ENCODE data around the gene PCDHGB4.

DNA sequence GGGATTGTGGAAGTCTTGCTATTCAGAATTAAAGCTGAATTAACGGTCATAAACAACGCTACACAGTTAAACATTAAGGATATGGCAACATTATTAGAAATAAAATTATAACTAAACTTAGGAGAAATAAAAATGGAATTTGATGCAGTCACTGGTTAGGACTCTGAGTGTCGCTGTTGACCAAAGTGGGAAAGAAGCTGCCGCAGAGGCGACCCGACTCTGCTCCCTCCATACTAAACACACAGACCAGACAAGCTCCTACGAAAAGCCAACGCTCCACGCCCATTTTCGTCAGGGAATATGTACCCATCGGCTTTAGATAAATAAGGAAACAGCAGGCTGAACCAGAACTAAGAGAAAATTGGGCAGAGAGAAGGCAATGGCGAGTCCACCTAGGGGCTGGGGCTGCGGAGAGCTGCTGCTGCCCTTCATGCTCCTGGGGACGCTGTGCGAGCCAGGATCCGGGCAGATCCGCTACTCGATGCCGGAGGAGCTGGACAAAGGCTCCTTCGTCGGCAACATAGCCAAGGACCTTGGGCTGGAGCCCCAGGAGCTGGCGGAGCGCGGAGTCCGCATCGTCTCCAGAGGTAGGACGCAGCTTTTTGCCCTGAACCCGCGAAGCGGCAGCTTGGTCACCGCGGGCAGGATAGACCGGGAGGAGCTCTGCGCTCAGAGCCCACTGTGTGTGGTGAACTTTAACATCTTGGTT lies 23.4 kb upstream of the PCDHGB4 start, which contains the start of gene PCDHGA5:
- TF ChIP-seq, protein P1, sequence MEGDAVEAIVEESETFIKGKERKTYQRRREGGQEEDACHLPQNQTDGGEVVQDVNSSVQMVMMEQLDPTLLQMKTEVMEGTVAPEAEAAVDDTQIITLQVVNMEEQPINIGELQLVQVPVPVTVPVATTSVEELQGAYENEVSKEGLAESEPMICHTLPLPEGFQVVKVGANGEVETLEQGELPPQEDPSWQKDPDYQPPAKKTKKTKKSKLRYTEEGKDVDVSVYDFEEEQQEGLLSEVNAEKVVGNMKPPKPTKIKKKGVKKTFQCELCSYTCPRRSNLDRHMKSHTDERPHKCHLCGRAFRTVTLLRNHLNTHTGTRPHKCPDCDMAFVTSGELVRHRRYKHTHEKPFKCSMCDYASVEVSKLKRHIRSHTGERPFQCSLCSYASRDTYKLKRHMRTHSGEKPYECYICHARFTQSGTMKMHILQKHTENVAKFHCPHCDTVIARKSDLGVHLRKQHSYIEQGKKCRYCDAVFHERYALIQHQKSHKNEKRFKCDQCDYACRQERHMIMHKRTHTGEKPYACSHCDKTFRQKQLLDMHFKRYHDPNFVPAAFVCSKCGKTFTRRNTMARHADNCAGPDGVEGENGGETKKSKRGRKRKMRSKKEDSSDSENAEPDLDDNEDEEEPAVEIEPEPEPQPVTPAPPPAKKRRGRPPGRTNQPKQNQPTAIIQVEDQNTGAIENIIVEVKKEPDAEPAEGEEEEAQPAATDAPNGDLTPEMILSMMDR (IDR thresholded peaks at IDR 0.05), result no peak
- no peak for TF ChIP-seq POLR2A (IDR thresholded peaks at IDR 0.05)
